Measurements from ENCODE around the gene L1CAM.

DNA sequence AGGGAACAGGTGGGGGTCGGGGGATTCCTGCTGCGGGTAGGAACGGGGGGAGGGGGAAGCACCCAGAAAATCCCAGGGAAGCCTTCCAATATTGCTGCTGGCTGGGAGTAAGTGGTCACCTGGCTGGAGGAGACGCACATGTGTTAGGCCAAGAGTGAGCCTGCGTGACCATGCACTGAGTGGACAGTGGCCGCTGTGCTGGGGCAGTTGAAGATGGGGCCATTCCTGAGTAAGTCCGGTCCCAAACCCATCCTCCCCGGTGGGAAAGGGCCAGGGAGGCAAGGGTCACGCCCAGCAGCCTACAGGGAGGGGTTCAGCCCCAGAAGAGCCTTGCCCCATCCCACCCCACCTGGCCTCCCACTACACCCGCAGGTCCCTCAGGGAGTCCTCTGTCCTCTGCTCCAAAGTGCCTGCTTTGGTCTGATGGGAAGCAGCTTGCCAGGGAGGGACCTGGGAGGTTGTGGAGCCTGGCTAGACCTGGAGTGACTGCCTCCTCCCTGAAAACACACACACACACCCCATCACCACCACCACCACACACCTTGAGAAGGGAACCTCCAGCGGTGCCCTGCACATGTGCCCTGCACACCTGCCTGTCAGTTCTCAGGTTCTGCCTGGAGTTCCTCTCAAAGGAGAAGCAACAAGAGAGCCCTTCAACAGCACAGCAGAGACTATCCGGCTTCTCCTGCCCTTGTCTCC is 6.1 kb downstream of the L1CAM start:
- TF ChIP-seq YY1 (IDR thresholded peaks at IDR 0.05; ENCODE audit: insufficient read depth, insufficient read length): no peak
- no peak for TF ChIP-seq ZNF274 (IDR thresholded peaks at IDR 0.05; ENCODE audit: low read depth, low read length)
- no peak for TF ChIP-seq SUZ12 (IDR thresholded peaks at IDR 0.05; ENCODE audit: extremely low read depth, insufficient read depth, insufficient read length)
